OCI-LY7 (cell line): Measurements from ENCODE around the gene DRG2. TPM values are rescaled to one million over a fixed set of nuclear protein-coding genes. Genes with fewer than 3 reads are reported as not detected.

Experiments used
- BruUV-seq: library from RNA; stranded (reverse); fragments of 400-500 nt; replicated peaks from 2 replicates; lab custom pipeline; 2021; lab: Mats Ljungman, UMichigan
- CTCF ChIA-PET: fragments of 300-600 bp; sonication (Branson Sonifier 250); formaldehyde crosslinking; loops from one replicate; lab custom pipeline; 2022; ENCODE audit warnings: antibody characterized with exemption; ENCODE audit not compliant: unreplicated experiment; lab: Charles Lee
- POLR2A ChIA-PET: fragments of 300-600 bp; sonication (Branson Sonifier 250); formaldehyde crosslinking; loops from one replicate; lab custom pipeline; 2022; ENCODE audit warnings: antibody characterized with exemption; lab: Charles Lee
- DNase-seq: peaks from one replicate; pipeline ENCODE4 v3.0.0-alpha.2; 2015; ENCODE audit warnings: low spot score
- H2AFZ ChIP-seq: fragments of 200-600 bp; sonication (generic), shearing (Covaris generic); 2 replicates; pipeline ENCODE4 v1.6.1; 2014; ENCODE audit warnings: mild to moderate bottlenecking, antibody characterized with exemption, low read length, moderate library complexity
- H3K27ac ChIP-seq: fragments of 200-600 bp; sonication (generic); 2 replicates; pipeline ENCODE4 v1.5.1; 2014; ENCODE audit warnings: mixed run types, low read depth, mild to moderate bottlenecking, moderate library complexity, low read length, inconsistent platforms; ENCODE audit not compliant: poor library complexity, severe bottlenecking
- H3K36me3 ChIP-seq: fragments of 200-600 bp; sonication (generic); 2 replicates; pipeline ENCODE4 v1.6.1; 2014; ENCODE audit warnings: mild to moderate bottlenecking, antibody characterized with exemption, low read length, moderate library complexity, mixed read lengths; ENCODE audit not compliant: insufficient read depth
- H3K4me1 ChIP-seq: fragments of 200-600 bp; sonication (generic); 2 replicates; pipeline ENCODE4 v1.5.1; 2014; ENCODE audit warnings: mild to moderate bottlenecking, low read length; ENCODE audit not compliant: insufficient read depth, poor library complexity, severe bottlenecking
- H3K4me2 ChIP-seq: fragments of 200-600 bp; sonication (generic); 2 replicates; pipeline ENCODE4 v1.6.1; 2014; ENCODE audit warnings: mild to moderate bottlenecking, low read length
- H3K4me3 ChIP-seq: fragments of 200-600 bp; sonication (generic); 2 replicates; pipeline ENCODE4 v1.5.1; 2014; ENCODE audit warnings: mild to moderate bottlenecking, low read depth, low read length; ENCODE audit not compliant: poor library complexity, severe bottlenecking
- H3K79me2 ChIP-seq: fragments of 200-600 bp; sonication (generic); 2 replicates; pipeline ENCODE4 v1.6.1; 2016; ENCODE audit warnings: low read depth, mild to moderate bottlenecking, low read length, moderate library complexity, mixed read lengths; ENCODE audit not compliant: insufficient read depth
- H3K9me2 ChIP-seq: fragments of 200-600 bp; sonication (generic); 2 replicates; pipeline ENCODE4 v1.6.1; 2016; ENCODE audit warnings: mild to moderate bottlenecking, low read length, mixed read lengths; ENCODE audit not compliant: insufficient read depth
- H3K9me3 ChIP-seq: fragments of 200-600 bp; sonication (generic); 2 replicates; pipeline ENCODE4 v1.6.1; 2014; ENCODE audit warnings: mild to moderate bottlenecking, mixed run types, low read length, mixed read lengths
- H4K20me1 ChIP-seq: fragments of 200-600 bp; sonication (generic); 2 replicates; pipeline ENCODE4 v1.6.1; 2014; ENCODE audit warnings: mild to moderate bottlenecking, antibody characterized with exemption, low read length, moderate library complexity, mixed read lengths; ENCODE audit not compliant: insufficient read depth
- EZH2phosphoT487 ChIP-seq: fragments of 200-600 bp; sonication (generic); IDR thresholded peaks from 2 replicates; pipeline ENCODE4 v1.6.1; 2018; ENCODE audit warnings: low read depth, borderline replicate concordance, mild to moderate bottlenecking, mixed run types, antibody characterized with exemption, low read length, moderate library complexity, mixed read lengths
- intact Hi-C: fragments of 100-400 bp; cut with micrococcal nuclease; formaldehyde crosslinking; loops from one replicate; pipeline ENCODE4 v1.10.0; 2022; ENCODE audit not compliant: unreplicated experiment
- total RNA-seq, 2 experiments: library from RNA; depleted of rRNA in 1 of 2; stranded (reverse); fragments of >200 nt in 1 of 2; shearing (Covaris generic) in 1 of 2; gene quantifications; 2 replicates each; pipeline ENCODE4 v1.2.3, GENCODE V29; 2014 to 2022
- TF ChIP-seq, protein P1 (sequence below): fragments of 200-600 bp; sonication (generic); conservative IDR thresholded peaks from 2 replicates; pipeline ENCODE4 v1.5.1; 2014; ENCODE audit warnings: mild to moderate bottlenecking, antibody characterized with exemption, low read length, moderate library complexity, mixed read lengths

DRG2 gene
- total RNA-seq, 2 experiments from 2014 or later: 60.4 to 62.6 TPM

DNA sequence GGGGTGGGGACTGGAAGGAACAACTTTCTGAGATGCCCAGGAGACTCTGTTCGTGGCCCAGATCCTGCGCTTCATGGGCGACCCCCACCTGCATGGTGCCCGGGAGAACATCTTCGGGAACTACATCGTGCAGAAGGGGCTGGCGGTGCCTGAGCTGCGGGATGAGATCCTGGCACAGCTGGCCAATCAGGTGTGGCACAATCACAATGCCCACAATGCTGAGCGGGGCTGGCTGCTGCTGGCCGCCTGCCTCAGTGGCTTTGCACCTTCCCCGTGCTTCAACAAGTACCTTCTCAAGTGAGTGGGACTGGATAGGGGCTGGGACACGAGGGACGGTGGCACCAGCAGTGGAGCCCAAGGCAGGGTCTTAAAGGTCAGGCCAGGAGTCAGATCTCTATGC, 58.1 kb downstream of the DRG2 start:
- BruUV-seq: no TSS peak
- DNase-seq: no peak
- Histone ChIP-seq H3K27ac (no peak overlapping the region), H3K9me2 (no peaks in the 10 kb centered on the region), H3K4me2 (no peak overlapping the region), H4K20me1 (no peaks in the 10 kb centered on the region), H3K4me1 (no peaks in the 10 kb centered on the region), H3K79me2 (no peaks in the 10 kb centered on the region), H2AFZ (no peak overlapping the region), H3K9me3 (no peaks in the 10 kb centered on the region), H3K36me3 (no peaks in the 10 kb centered on the region), H3K4me3 (no peak overlapping the region)
- TF ChIP-seq, protein P1, sequence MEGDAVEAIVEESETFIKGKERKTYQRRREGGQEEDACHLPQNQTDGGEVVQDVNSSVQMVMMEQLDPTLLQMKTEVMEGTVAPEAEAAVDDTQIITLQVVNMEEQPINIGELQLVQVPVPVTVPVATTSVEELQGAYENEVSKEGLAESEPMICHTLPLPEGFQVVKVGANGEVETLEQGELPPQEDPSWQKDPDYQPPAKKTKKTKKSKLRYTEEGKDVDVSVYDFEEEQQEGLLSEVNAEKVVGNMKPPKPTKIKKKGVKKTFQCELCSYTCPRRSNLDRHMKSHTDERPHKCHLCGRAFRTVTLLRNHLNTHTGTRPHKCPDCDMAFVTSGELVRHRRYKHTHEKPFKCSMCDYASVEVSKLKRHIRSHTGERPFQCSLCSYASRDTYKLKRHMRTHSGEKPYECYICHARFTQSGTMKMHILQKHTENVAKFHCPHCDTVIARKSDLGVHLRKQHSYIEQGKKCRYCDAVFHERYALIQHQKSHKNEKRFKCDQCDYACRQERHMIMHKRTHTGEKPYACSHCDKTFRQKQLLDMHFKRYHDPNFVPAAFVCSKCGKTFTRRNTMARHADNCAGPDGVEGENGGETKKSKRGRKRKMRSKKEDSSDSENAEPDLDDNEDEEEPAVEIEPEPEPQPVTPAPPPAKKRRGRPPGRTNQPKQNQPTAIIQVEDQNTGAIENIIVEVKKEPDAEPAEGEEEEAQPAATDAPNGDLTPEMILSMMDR: no peak
- no peak for TF ChIP-seq EZH2phosphoT487
- intact Hi-C loops: no loop called here
- ChIA-PET POLR2A (no interaction called here), CTCF (no interaction called here)

DNA sequence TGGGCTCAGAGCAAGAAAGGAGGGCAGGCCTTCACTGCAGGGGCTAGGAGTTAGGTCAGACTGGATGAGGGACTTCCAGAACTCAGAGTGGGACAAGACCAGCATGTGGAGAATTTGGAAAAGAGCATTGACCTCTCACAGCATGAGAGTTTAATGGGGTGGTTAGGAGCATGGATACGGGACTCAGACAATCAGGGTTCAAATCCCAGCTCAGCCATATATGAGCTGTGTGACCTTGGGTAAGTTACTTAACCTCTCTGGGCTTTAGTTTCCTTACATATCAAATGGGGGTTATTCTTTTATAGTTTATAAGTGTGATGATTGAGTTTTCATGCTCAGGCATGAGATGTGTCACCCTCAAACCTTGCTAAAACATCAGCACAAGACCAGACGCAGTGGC, 58.5 kb downstream of the DRG2 start:
- Histone ChIP-seq H3K9me3 (no peaks in the 10 kb centered on the region), H3K4me2 (no peak overlapping the region), H3K4me3 (no peak overlapping the region), H3K27ac (no peak overlapping the region), H2AFZ (no peak overlapping the region), H4K20me1 (no peaks in the 10 kb centered on the region), H3K36me3 (no peaks in the 10 kb centered on the region), H3K4me1 (no peaks in the 10 kb centered on the region), H3K79me2 (no peaks in the 10 kb centered on the region), H3K9me2 (no peaks in the 10 kb centered on the region)
- POLR2A ChIA-PET: no interaction called here
- DNase-seq: no peak
- CTCF ChIA-PET: no interaction called here
- TF ChIP-seq, protein P1: no peak
- no peak for TF ChIP-seq EZH2phosphoT487
- no TSS peak for BruUV-seq
- intact Hi-C loops: no loop called here

DNA sequence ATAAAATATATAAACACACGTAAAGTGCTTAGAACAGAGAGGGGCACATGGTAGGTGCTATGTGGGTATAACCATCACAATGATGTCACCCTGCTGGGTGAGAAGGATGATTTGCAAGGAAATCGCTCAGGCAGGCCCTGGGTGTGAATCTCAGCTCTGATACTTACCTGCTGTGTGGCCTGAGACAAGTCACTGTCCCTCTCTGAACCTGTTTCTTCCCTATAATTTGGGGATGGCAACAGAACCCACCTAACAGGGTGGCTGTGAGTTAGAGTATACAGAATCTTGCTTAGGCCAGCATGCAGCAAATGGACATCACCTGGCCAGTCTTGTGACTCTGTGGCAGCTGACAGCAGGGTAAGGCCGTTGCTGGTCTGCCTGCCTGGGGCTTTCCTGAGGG, 59.2 kb downstream of the DRG2 start:
- Histone ChIP-seq H3K27ac (no peak overlapping the region), H3K4me1 (no peaks in the 10 kb centered on the region), H3K4me2 (no peak overlapping the region), H3K36me3 (no peaks in the 10 kb centered on the region), H3K9me2 (no peaks in the 10 kb centered on the region), H4K20me1 (no peaks in the 10 kb centered on the region), H2AFZ (no peak overlapping the region), H3K9me3 (no peaks in the 10 kb centered on the region), H3K79me2 (no peaks in the 10 kb centered on the region), H3K4me3 (no peak overlapping the region)
- TF ChIP-seq, protein P1: no peak
- TF ChIP-seq EZH2phosphoT487: no peak
- intact Hi-C loops: no loop called here
- no peak for DNase-seq
- ChIA-PET CTCF (no interaction called here), POLR2A (no interaction called here)
- no TSS peak for BruUV-seq
